DND-41 (cell line): ENCODE results near the gene SLAIN1.

Source experiments
- ATAC-seq: fragments of 200-7000 bp; cut with Tn5 transposase; 3 replicates; pipeline ENCODE4 v1.9.1; 2021; ENCODE audit warnings: low read depth; ENCODE audit not compliant: insufficient read depth
- DNase-seq: peaks from one replicate; pipeline ENCODE4 v3.0.0-alpha.2; 2020
- H2AFZ ChIP-seq: 2 replicates; pipeline ENCODE4 v1.6.0; 2012; ENCODE audit warnings: low read depth, low read length
- H3K27ac ChIP-seq: 2 replicates; pipeline ENCODE4 v1.5.1; 2012; ENCODE audit warnings: low read length, inconsistent platforms
- H3K27me3 ChIP-seq: fragments of 200-600 bp; sonication (generic); 2 replicates; pipeline ENCODE4 v1.6.0; 2012; ENCODE audit warnings: low read length, mild to moderate bottlenecking, inconsistent platforms; ENCODE audit not compliant: insufficient read depth, poor library complexity
- H3K36me3 ChIP-seq: 2 replicates; pipeline ENCODE4 v1.5.1; 2012; ENCODE audit warnings: low read length, inconsistent platforms; ENCODE audit not compliant: insufficient read depth
- H3K4me1 ChIP-seq: 2 replicates; pipeline ENCODE4 v1.5.1; 2012; ENCODE audit warnings: mild to moderate bottlenecking, low read length; ENCODE audit not compliant: insufficient read depth
- H3K4me2 ChIP-seq: 2 replicates; pipeline ENCODE4 v1.6.0; 2012; ENCODE audit warnings: mild to moderate bottlenecking, moderate library complexity, low read length, inconsistent platforms; ENCODE audit not compliant: insufficient read depth
- H3K4me3 ChIP-seq, 2 experiments: fragments of 200-600 bp in 1 of 2; shearing (Covaris generic) in 1 of 2; 2 replicates each; pipeline ENCODE4 v1.5.1; 2012 to 2016; ENCODE audit warnings: inconsistent platforms in 2 of 2, low read length in 2 of 2, mild to moderate bottlenecking in 2 of 2, low read depth in 1 of 2, moderate library complexity in 1 of 2
- H3K79me2 ChIP-seq: 2 replicates; pipeline ENCODE4 v1.6.0; 2012; ENCODE audit warnings: low read length, inconsistent platforms; ENCODE audit not compliant: insufficient read depth
- H3K9ac ChIP-seq: 2 replicates; pipeline ENCODE4 v1.6.0; 2012; ENCODE audit warnings: low read depth, mild to moderate bottlenecking, inconsistent platforms, low read length, moderate library complexity
- H3K9me3 ChIP-seq: 2 replicates; pipeline ENCODE4 v1.5.1; 2012; ENCODE audit warnings: low read length, moderate library complexity, mild to moderate bottlenecking, inconsistent platforms; ENCODE audit not compliant: insufficient read depth, severe bottlenecking
- H4K20me1 ChIP-seq: 2 replicates; pipeline ENCODE4 v1.6.0; 2012; ENCODE audit warnings: low read length; ENCODE audit not compliant: insufficient read depth
- EZH2 ChIP-seq: IDR thresholded peaks from 3 replicates; pipeline ENCODE4 v1.6.1; 2012; ENCODE audit warnings: borderline replicate concordance, low read depth, mild to moderate bottlenecking, moderate library complexity, low read length, inconsistent platforms; ENCODE audit not compliant: severe bottlenecking
- TF ChIP-seq, protein P1 (sequence below): IDR thresholded peaks from 2 replicates; pipeline ENCODE4 v1.5.1; 2012; ENCODE audit warnings: borderline replicate concordance, low read length, moderate library complexity, mild to moderate bottlenecking; ENCODE audit not compliant: poor library complexity, severe bottlenecking; ENCODE audit errors: extremely low read depth

The SLAIN1 gene

DNA sequence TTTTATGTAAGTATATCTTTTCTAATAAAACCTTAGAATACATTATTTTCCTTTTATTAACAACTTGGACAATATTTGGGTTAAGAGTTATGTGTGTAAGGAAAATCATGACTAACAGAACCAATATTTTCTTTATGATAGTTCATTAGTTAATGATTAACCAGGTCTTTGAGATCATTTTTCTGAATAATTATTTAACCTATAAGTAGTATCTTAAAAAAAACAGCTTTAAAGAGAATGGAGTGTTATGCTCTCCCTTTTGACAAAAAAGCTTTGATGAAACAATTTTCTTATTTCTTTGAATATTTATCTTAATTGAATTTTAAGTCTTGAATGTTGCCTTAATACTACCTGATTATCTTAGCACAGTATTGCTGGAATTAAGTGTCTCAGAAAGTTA is 3.8 kb downstream of the SLAIN1 start:
- no peak overlapping the region for H2AFZ ChIP-seq
- no peak overlapping the region for H3K9ac ChIP-seq
- no peaks in the 10 kb centered on the region for H3K9me3 ChIP-seq
- peaks cover 23% of the 10 kb centered on the region; the same call in 1 of the 2 replicates for H3K4me1 ChIP-seq
- H3K4me3 ChIP-seq: no peak overlapping the region
- ATAC-seq: no peak
- H3K4me2 ChIP-seq: no peak overlapping the region
- peaks cover 21% of the 10 kb centered on the region for H3K79me2 ChIP-seq
- DNase-seq: no peak
- no peaks in the 10 kb centered on the region for H3K36me3 ChIP-seq
- H3K27ac ChIP-seq: no peak overlapping the region
- H4K20me1 ChIP-seq: peaks cover 12% of the 10 kb centered on the region; the same call in 1 of the 2 replicates
- TF ChIP-seq, protein P1, sequence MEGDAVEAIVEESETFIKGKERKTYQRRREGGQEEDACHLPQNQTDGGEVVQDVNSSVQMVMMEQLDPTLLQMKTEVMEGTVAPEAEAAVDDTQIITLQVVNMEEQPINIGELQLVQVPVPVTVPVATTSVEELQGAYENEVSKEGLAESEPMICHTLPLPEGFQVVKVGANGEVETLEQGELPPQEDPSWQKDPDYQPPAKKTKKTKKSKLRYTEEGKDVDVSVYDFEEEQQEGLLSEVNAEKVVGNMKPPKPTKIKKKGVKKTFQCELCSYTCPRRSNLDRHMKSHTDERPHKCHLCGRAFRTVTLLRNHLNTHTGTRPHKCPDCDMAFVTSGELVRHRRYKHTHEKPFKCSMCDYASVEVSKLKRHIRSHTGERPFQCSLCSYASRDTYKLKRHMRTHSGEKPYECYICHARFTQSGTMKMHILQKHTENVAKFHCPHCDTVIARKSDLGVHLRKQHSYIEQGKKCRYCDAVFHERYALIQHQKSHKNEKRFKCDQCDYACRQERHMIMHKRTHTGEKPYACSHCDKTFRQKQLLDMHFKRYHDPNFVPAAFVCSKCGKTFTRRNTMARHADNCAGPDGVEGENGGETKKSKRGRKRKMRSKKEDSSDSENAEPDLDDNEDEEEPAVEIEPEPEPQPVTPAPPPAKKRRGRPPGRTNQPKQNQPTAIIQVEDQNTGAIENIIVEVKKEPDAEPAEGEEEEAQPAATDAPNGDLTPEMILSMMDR: no peak
- no peak for TF ChIP-seq EZH2
- H3K27me3 ChIP-seq: peaks cover 6% of the 10 kb centered on the region

DNA sequence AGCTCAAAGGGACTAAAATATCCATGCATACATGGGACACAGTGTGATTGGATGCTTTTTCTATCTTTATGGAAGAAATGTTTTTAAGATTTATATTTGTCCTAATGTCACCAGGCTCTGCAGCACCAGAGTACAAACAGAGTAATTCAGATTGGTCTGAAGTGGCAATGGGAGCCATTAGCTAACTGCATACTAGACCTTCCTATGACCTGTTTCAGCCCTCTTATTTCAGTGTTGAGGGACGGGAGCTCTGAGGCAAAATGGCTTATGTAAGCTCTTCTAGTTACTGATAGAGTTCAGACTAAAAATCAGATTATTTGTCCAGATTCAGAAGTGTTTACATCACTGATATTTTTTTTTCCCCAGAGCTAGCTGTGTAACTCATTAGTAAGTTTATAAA is 4.9 kb downstream of the SLAIN1 start:
- Histone ChIP-seq H3K36me3 (0 out of 2 replicates have a peak, but pooled peaks cover under 1% of the 10 kb centered on the region), H3K4me2 (no peak overlapping the region), H2AFZ (no peak overlapping the region), H3K9ac (no peak overlapping the region), H3K27me3 (peaks cover 5% of the 10 kb centered on the region), H4K20me1 (peaks cover 12% of the 10 kb centered on the region; the same call in 1 of the 2 replicates), H3K27ac (no peak overlapping the region), H3K4me3 (no peak overlapping the region), H3K9me3 (peaks cover 4% of the 10 kb centered on the region), H3K79me2 (peaks cover 21% of the 10 kb centered on the region), H3K4me1 (peaks cover 17% of the 10 kb centered on the region; the same call in 1 of the 2 replicates)
- DNase-seq: no peak
- ATAC-seq: no peak
- TF ChIP-seq, protein P1: no peak
- TF ChIP-seq EZH2: no peak

DNA sequence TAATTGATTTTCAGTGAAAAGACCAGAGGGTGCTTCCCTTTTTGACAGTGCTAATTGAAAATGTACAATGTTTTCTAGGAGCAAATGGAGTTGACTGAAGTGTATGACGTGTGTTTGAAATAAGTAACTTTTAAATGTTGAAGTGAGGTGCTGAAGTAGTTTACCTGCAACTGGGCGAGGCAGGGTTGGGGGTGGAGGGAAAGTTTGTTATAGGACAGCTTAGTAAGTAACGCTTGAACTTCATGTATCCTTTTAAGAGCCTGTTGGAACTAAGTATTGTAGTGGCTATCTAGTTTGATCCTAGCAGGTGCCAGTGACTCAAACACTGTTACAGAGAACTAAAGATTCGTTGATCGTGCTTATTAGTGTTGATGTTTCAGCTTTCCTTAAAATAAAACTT is 5.9 kb downstream of the SLAIN1 start:
- Histone ChIP-seq H3K9ac (no peak overlapping the region), H3K4me2 (no peak overlapping the region), H3K4me1 (peaks cover 17% of the 10 kb centered on the region; the same call in 1 of the 2 replicates), H2AFZ (no peak overlapping the region), H3K9me3 (peaks cover 4% of the 10 kb centered on the region), H3K79me2 (peaks cover 19% of the 10 kb centered on the region), H3K36me3 (peaks cover 5% of the 10 kb centered on the region; the same call in 1 of the 2 replicates), H3K27ac (no peak overlapping the region), H3K27me3 (peaks cover 5% of the 10 kb centered on the region), H4K20me1 (peaks cover 12% of the 10 kb centered on the region; the same call in 1 of the 2 replicates), H3K4me3 (no peak overlapping the region)
- DNase-seq (no peak), ATAC-seq (no peak)
- no peak for TF ChIP-seq EZH2
- TF ChIP-seq, protein P1: no peak

DNA sequence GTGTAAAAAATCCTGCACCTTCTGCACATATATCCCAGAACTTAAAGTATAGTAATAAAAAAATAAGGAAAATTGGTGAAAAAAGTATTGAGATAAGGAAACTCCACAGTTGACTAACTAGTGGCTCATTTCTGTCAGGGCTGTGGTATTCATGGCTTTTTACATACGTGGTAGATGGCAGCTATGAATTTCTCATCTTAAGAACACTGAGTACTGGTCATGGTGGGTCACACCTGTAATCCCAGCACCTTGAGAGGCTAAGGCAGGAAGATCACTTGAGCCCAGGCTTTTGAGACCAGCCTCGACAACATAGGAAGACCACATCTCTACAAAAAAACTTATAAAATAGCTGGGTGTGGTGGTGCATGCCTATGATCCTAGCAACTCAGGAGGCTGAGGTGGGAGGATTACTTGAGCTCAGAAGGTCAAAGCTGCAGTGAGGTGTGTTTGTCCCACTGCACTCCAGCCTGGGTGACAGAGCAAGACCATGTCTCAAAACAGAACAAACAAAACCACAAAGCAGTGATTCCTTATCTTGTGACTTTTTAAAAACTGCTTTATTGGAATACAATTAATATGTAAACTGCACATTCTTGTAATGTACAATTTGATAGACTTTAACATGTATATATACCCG is 16.8 kb downstream of the SLAIN1 start:
- Histone ChIP-seq H3K4me2 (no peak overlapping the region), H2AFZ (no peak overlapping the region), H3K4me1 (no peaks in the 10 kb centered on the region), H3K79me2 (no peaks in the 10 kb centered on the region), H3K9ac (no peak overlapping the region), H3K27ac (no peak overlapping the region), H4K20me1 (no peaks in the 10 kb centered on the region), H3K36me3 (no peaks in the 10 kb centered on the region), H3K4me3 (no peak overlapping the region), H3K27me3 (no peaks in the 10 kb centered on the region), H3K9me3 (no peaks in the 10 kb centered on the region)
- TF ChIP-seq, protein P1: no peak
- no peak for TF ChIP-seq EZH2
- DNase-seq: no peak
- ATAC-seq: no peak
